Measurements from ENCODE around the gene KLHDC7B. TPM values are rescaled to one million over a fixed set of nuclear protein-coding genes. Genes with fewer than 3 reads are reported as not detected.

Gene KLHDC7B
- total RNA-seq, 4 donors from 2014 or later: 0.90 TPM; not detected in 3

GRCh38 chr22:50585781-50586180, 40.1 kb downstream of the KLHDC7B start:
- TF ChIP-seq POLR2A (IDR thresholded peaks at IDR 0.05) (no peak), CTCF (IDR thresholded peaks at IDR 0.05) (no peak)
- WGBS, 2 donors: 94 to 96% methylated on average over 8 of the region's 8 CpGs
- DNase-seq (ENCODE audit: low spot score in 2 of 2): no peak

GRCh38 chr22:50586416-50586815, 40.7 kb downstream of the KLHDC7B start:
- DNase-seq (ENCODE audit: low spot score in 2 of 2): no peak
- Histone ChIP-seq H3K27me3 (no peaks in the 10 kb centered on the region), H3K36me3 (peaks cover 0 to 4% (median 0%) of the 10 kb centered on the region in 3 donors), H3K4me1 (peaks cover 0 to 15% (median 8%) of the 10 kb centered on the region in 4 donors), H3K27ac (no peak overlapping the region), H3K9me3 (no peaks in the 10 kb centered on the region), H3K4me3 (no peak overlapping the region)
- whole genome bisulfite sequencing, 2 donors: 69 to 89% methylated on average over 5 of the region's 5 CpGs
- TF ChIP-seq EP300 (IDR thresholded peaks at IDR 0.05): no peak
- TF ChIP-seq POLR2A (IDR thresholded peaks at IDR 0.05): no peak
- TF ChIP-seq CTCF (IDR thresholded peaks at IDR 0.05): no peak

More at GRCh38 chr22:50585781-50586180, 40.1 kb downstream of the KLHDC7B start:
- Histone ChIP-seq H3K9me3 (no peaks in the 10 kb centered on the region), H3K4me3 (no peak overlapping the region), H3K36me3 (peaks cover 0 to 10% (median 0%) of the 10 kb centered on the region in 3 donors), H3K4me1 (peaks cover 0 to 21% (median 9%) of the 10 kb centered on the region in 4 donors), H3K27ac (no peak overlapping the region), H3K27me3 (no peaks in the 10 kb centered on the region)

GRCh38 chr22:50587407-50587806, 41.7 kb downstream of the KLHDC7B start:
- peaks cover 0 to 8% (median 6%) of the 10 kb centered on the region in 4 donors for H3K4me1 ChIP-seq

GRCh38 chr22:50595189-50595588, 49.5 kb downstream of the KLHDC7B start:
- peaks cover 0 to 15% of the 10 kb centered on the region in 2 donors for H3K27me3 ChIP-seq
- H3K36me3 ChIP-seq: peaks cover 0 to 17% (median 0%) of the 10 kb centered on the region in 3 donors
- H3K27ac ChIP-seq: no peak overlapping the region
- no peaks in the 10 kb centered on the region for H3K9me3 ChIP-seq
- no peak overlapping the region for H3K4me3 ChIP-seq
- TF ChIP-seq POLR2A (IDR thresholded peaks at IDR 0.05): no peak
- no peak for TF ChIP-seq EP300 (IDR thresholded peaks at IDR 0.05)
- no peak for TF ChIP-seq CTCF (IDR thresholded peaks at IDR 0.05)
- DNase-seq (ENCODE audit: low spot score in 2 of 2): no peak
- 75 to 84% methylated on average over 3 of the region's 3 CpGs for WGBS, 2 donors
- peaks cover 0 to 7% (median 0%) of the 10 kb centered on the region in 4 donors for H3K4me1 ChIP-seq

More at GRCh38 chr22:50587407-50587806, 41.7 kb downstream of the KLHDC7B start:
- no peak for DNase-seq (ENCODE audit: low spot score in 2 of 2)
- WGBS, 2 donors: 90 to 94% methylated on average over 5 of the region's 5 CpGs
- Histone ChIP-seq H3K9me3 (no peaks in the 10 kb centered on the region), H3K27ac (no peak overlapping the region), H3K27me3 (no peaks in the 10 kb centered on the region), H3K36me3 (peaks cover 0 to 4% (median 0%) of the 10 kb centered on the region in 3 donors), H3K4me3 (no peak overlapping the region)
- TF ChIP-seq POLR2A (IDR thresholded peaks at IDR 0.05) (no peak), EP300 (IDR thresholded peaks at IDR 0.05) (no peak), CTCF (IDR thresholded peaks at IDR 0.05) (no peak)

GRCh38 chr22:50597097-50597496, 51.4 kb downstream of the KLHDC7B start:
- WGBS, 2 donors: 78 to 87% methylated on average over 5 of the region's 5 CpGs
- no peak for DNase-seq (ENCODE audit: low spot score in 2 of 2)
- no peak overlapping the region for H3K27ac ChIP-seq
- no peak for TF ChIP-seq EP300 (IDR thresholded peaks at IDR 0.05)
- no peak for TF ChIP-seq POLR2A (IDR thresholded peaks at IDR 0.05)
- no peak for TF ChIP-seq CTCF (IDR thresholded peaks at IDR 0.05)
- peaks cover 0 to 28% of the 10 kb centered on the region in 2 donors for H3K27me3 ChIP-seq
- no peak overlapping the region for H3K4me3 ChIP-seq
- peaks cover 0 to 17% (median 0%) of the 10 kb centered on the region in 3 donors for H3K36me3 ChIP-seq
- H3K4me1 ChIP-seq: peaks cover 0 to 22% (median 1%) of the 10 kb centered on the region in 4 donors
- H3K9me3 ChIP-seq: no peaks in the 10 kb centered on the region

Measured in tibial nerve (tissue), 4 donors.